Hypothalamus (tissue), 51 donors: ENCODE results near the gene ATP6V1C2.
"Not testable (repeated sequence)": the region's sequence is repeated elsewhere in the genome, so short reads cannot be mapped to it uniquely, and the experiment has no call there.

ENCODE experiments used
- DNase-seq, 51 donors: peaks; one replicate each; lab custom pipeline; 2025; lab: John Stamatoyannopoulos, UW

Gene ATP6V1C2

GRCh38 chr2:10810202-10811161 lies 89.1 kb downstream of the ATP6V1C2 start:
- DNase-seq = peak in 1 of 51 donors; percentile 27

GRCh38 chr2:10811517-10811916 lies 90.1 kb downstream of the ATP6V1C2 start:
- no peak for DNase-seq

GRCh38 chr2:10812362-10813162 lies 91.1 kb downstream of the ATP6V1C2 start, which contains the start of gene PDIA6:
Gene PDIA6, minus strand, starts transcription at chr2:10812785. Its CDS starts 89 bp downstream, at chr2:10812696.
- peak; percentile 60 to 97 (median 93) for DNase-seq

- not testable (repeated sequence) for DNase-seq
These were observed 92.0 kb downstream of the ATP6V1C2 start for GRCh38 chr2:10813163-10814138.

GRCh38 chr2:10814142-10814541 lies 92.7 kb downstream of the ATP6V1C2 start:
- DNase-seq = no peak

- no peak for DNase-seq
These were observed 93.3 kb downstream of the ATP6V1C2 start for GRCh38 chr2:10814571-10815331.

GRCh38 chr2:10817413-10817812 lies 96.0 kb downstream of the ATP6V1C2 start:
- DNase-seq = no peak

- not testable (repeated sequence) for DNase-seq
These were observed 96.9 kb downstream of the ATP6V1C2 start for GRCh38 chr2:10818305-10818704.

GRCh38 chr2:10818984-10819383 lies 97.6 kb downstream of the ATP6V1C2 start:
- DNase-seq = no peak

GRCh38 chr2:10819714-10820314 lies 98.4 kb downstream of the ATP6V1C2 start:
- DNase-seq = no peak

GRCh38 chr2:10820562-10820961 lies 99.1 kb downstream of the ATP6V1C2 start:
- DNase-seq = peak in 2 of 51 donors; percentile 10 to 21

- DNase-seq = no peak
These were observed 99.7 kb downstream of the ATP6V1C2 start for GRCh38 chr2:10820978-10821695.

- DNase-seq = no peak
These were observed 102.8 kb downstream of the ATP6V1C2 start for GRCh38 chr2:10824191-10824590.

- no peak for DNase-seq
These were observed 104.6 kb downstream of the ATP6V1C2 start for GRCh38 chr2:10826026-10826425.

- no peak for DNase-seq
These were observed 105.2 kb downstream of the ATP6V1C2 start for GRCh38 chr2:10826625-10827024.

- no peak for DNase-seq
These were observed 106.9 kb downstream of the ATP6V1C2 start for GRCh38 chr2:10828346-10828745.

- DNase-seq = no peak
These were observed 107.9 kb downstream of the ATP6V1C2 start for GRCh38 chr2:10829299-10829698.

- DNase-seq = no peak
These were observed 108.8 kb downstream of the ATP6V1C2 start for GRCh38 chr2:10830203-10830602.
